ENCODE results near the gene ZNF681. TPM values are rescaled to one million over a fixed set of nuclear protein-coding genes. Genes with fewer than 3 reads are reported as not detected.

ZNF681 gene
- total and polyA plus RNA-seq, 2 of the 13 experiments (the other 11 are each of a cell fraction or from before 2014, with no cell fraction given): not detected

- Histone ChIP-seq H3K4me3 (replicated peaks in 1 of 3; ENCODE audit: insufficient read depth in 1 of 3, low read depth in 2 of 3, low read length in 3 of 3) (no peak overlapping the region), H3K27me3 (ENCODE audit: control insufficient read depth in 1 of 2, insufficient read depth in 2 of 2, low read length in 2 of 2) (no peaks in the 10 kb centered on the region), H3K9me3 (ENCODE audit: low read length) (peaks cover 91% of the 10 kb centered on the region), H3K9ac (ENCODE audit: insufficient read depth, low read depth, low read length) (no peak overlapping the region), H3K79me2 (ENCODE audit: insufficient read depth, low read length) (no peaks in the 10 kb centered on the region), H2AFZ (ENCODE audit: low read length) (no peak overlapping the region), H3K36me3 (replicated peaks in 1 of 2; ENCODE audit: control insufficient read depth in 1 of 2, insufficient read depth in 2 of 2, low read length in 2 of 2) (no peaks in the 10 kb centered on the region), H3K27ac (ENCODE audit: extremely low read length, insufficient read depth, low read length) (no peak overlapping the region), H3K4me2 (ENCODE audit: low read depth, low read length) (no peak overlapping the region), H3K4me1 (ENCODE audit: insufficient read depth, low read length) (no peaks in the 10 kb centered on the region), H4K20me1 (ENCODE audit: insufficient read depth, low read length) (no peaks in the 10 kb centered on the region)
- CTCF ChIA-PET (ENCODE audit: low intra/inter-chr PET ratio, low total read pairs): no interaction called here
- 2% methylated on average over 3 of the region's 3 CpGs for WGBS (ENCODE audit: low lambda C conversion rate)
- DNase-seq (ENCODE audit: low spot score): no peak
- POLR2A ChIA-PET: no interaction called here
- no peak for TF ChIP-seq ZBTB21 (CRISPR knock-in tag; IDR thresholded peaks at IDR 0.05)
- no peak for TF ChIP-seq ASH2L (IDR thresholded peaks at IDR 0.05; ENCODE audit: insufficient read length, low read depth, low read length)
- TF ChIP-seq, protein P1, sequence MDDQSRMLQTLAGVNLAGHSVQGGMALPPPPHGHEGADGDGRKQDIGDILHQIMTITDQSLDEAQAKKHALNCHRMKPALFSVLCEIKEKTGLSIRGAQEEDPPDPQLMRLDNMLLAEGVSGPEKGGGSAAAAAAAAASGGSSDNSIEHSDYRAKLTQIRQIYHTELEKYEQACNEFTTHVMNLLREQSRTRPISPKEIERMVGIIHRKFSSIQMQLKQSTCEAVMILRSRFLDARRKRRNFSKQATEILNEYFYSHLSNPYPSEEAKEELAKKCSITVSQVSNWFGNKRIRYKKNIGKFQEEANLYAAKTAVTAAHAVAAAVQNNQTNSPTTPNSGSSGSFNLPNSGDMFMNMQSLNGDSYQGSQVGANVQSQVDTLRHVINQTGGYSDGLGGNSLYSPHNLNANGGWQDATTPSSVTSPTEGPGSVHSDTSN (CRISPR knock-in tag; IDR thresholded peaks at IDR 0.05; ENCODE audit: borderline replicate concordance): no peak
- TF ChIP-seq NFYB (CRISPR knock-in tag; IDR thresholded peaks at IDR 0.05): no peak
- TF ChIP-seq, protein P2, sequence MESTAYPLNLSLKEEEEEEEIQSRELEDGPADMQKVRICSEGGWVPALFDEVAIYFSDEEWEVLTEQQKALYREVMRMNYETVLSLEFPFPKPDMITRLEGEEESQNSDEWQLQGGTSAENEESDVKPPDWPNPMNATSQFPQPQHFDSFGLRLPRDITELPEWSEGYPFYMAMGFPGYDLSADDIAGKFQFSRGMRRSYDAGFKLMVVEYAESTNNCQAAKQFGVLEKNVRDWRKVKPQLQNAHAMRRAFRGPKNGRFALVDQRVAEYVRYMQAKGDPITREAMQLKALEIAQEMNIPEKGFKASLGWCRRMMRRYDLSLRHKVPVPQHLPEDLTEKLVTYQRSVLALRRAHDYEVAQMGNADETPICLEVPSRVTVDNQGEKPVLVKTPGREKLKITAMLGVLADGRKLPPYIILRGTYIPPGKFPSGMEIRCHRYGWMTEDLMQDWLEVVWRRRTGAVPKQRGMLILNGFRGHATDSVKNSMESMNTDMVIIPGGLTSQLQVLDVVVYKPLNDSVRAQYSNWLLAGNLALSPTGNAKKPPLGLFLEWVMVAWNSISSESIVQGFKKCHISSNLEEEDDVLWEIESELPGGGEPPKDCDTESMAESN (CRISPR knock-in tag; conservative IDR thresholded peaks at IDR 0.05): no peak
- no peak for TF ChIP-seq PCBP2 (optimal IDR thresholded peaks at IDR 0.05; ENCODE audit: low read depth, low read length, poor library complexity, severe bottlenecking)
- no peak for TF ChIP-seq MIER2 (CRISPR knock-in tag; IDR thresholded peaks at IDR 0.05)
- BruUV-seq (replicated peaks): no TSS peak
- no peak for FAIRE-seq
- intact Hi-C loops (cut with micrococcal nuclease; ENCODE audit: unreplicated experiment): no loop called here
- in situ Hi-C loops (cut with HindIII; ENCODE audit: extremely low pct_ligation_motif_present, low pct_unique_long_range_greater_than_20kb): no loop called here
- ATAC-seq: no peak
Measured at GRCh38 chr19:23777216-23777615, 18.5 kb upstream of the ZNF681 start.
